GM19193 (cell line): ENCODE results near the gene ZFYVE28.

Experiments used
- POLR2A ChIP-seq: IDR thresholded peaks from 4 replicates; pipeline ENCODE4 v1.6.1; 2011; ENCODE audit not compliant: insufficient read depth, insufficient read length; ENCODE audit errors: extremely low read depth

The ZFYVE28 gene

DNA sequence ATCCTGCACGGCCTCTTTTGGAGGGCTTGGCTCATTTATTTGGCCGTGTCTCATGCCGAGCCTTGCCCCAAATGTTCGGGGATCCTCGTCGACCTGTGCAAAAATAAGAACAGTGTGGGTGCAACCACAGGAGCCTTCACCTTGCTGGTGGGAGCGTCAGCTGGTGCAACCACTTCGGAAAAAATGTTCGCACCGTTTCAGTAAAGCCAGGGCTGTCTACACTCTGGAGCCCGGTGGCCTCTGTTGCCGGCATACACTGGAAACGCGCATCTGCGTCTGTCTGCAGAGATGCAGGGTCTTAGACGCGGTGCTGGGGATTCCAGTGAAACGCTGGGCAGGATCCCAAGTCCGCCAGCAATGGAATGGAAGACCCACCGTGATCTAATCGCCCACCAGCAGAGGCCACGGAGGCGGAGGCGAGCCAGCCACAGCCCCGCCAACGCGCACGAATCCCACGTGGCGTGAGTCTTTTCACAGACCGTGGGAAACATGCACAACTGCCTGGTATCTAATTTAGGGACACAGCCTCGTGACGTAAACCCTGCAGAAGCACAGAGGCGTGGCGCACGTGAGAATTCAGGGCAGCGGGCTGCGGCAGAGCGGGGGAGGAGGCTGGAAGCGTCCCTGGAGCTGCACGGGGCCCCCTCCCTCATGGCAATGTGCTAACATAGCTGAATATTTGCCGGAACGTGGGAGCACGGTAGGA is 142.7 kb downstream of the ZFYVE28 start:
- no peak for TF ChIP-seq POLR2A

DNA sequence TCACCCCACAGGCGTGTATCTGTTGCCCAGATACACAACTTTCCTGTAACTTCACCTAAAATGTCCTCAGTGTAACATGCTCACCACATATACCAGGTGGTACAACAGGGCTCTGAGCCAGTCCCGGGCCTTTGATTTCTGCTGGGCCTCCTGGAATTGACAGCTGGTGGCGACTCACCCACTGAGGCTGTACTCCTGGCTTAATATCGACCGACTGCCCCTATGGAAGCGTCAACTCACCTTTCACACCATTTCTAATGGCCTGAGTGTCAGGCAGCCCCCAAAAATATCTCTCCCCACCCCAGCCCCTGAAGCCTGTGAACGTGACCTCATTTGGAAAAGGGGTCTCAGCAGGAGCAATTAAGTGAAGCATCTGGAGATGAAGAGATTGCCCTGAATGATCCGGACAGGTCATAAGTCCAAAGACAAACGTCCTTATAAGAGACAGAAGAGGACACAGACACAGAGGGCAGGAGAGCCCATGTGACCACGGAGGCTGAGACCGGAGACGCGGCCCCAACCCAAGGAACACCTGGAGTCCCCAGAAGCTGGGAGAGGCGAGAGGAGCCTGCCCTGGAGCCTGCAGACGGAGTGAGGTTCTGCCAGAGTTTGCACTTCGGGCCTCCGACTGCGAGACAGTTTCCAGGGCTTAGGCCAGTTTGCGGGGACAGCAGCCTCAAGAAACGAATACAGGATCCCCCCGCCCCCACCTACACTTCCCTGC is 144.0 kb downstream of the ZFYVE28 start:
- no peak for TF ChIP-seq POLR2A

DNA sequence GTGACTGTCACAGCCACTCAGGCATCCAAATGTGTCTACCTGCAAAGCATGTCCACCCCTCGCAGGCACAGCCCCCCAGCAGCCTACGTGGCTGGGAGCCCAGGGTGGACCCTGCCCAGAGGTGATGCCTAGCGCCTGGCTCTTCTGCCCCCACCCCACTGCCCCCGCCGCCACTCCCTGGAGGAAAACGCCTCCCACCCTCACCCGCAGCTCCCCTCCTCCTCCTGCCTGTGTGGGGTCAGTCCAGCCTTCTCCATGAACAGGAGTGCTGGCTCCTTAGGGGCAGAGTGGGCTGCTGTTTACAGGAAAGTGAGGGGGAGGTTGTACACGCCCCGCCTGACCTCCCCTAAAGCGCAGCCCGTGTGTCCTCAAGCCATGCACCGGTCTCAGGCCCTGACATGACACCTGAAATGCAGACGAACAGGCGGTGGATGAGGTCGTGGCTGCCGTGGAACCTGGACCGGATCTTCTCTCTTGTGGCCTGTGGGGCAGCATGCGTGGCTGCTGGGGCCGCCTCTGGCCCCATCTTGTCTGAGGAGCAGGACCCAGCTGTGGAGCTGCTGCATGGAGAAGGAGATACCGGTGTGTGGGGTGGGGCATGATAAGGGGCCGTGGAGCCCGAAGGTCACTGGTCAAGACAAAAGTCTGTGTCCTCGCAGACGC is 144.7 kb downstream of the ZFYVE28 start:
- no peak for TF ChIP-seq POLR2A

DNA sequence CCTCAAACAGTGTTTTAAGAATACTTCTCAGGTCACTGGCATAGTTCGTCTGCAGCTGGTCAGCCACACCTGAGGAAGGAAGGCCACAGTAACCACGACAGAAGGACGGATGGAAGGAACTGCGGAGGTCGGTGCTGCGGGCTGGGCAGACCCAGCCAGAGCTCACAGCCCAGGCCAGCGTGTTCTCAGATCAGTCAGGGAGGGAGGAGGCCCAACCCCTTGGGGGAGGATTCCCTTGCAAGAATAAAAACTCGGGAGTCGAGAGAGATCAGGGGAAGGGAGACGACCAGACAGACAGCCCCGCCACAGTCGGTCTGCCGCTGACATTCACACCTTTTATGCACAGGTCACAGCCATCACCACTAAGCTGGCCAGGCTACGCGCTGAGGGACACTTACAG is 145.2 kb downstream of the ZFYVE28 start:
- TF ChIP-seq POLR2A, result no peak

DNA sequence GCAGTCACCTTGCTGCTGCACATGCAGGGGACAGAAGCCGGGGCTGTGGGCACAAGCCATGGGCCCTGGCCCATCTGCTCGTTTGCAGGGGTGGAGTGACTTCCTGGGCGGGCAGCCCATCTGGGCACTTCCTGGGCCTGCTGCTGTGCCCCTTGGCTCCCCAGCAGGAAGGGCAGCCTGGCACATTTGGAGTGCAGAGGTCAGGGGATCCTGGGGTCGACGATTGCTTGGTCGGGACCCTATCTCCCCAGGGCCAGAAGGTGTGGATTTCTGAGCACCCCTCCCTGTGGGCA is 145.7 kb downstream of the ZFYVE28 start:
- no peak for TF ChIP-seq POLR2A

DNA sequence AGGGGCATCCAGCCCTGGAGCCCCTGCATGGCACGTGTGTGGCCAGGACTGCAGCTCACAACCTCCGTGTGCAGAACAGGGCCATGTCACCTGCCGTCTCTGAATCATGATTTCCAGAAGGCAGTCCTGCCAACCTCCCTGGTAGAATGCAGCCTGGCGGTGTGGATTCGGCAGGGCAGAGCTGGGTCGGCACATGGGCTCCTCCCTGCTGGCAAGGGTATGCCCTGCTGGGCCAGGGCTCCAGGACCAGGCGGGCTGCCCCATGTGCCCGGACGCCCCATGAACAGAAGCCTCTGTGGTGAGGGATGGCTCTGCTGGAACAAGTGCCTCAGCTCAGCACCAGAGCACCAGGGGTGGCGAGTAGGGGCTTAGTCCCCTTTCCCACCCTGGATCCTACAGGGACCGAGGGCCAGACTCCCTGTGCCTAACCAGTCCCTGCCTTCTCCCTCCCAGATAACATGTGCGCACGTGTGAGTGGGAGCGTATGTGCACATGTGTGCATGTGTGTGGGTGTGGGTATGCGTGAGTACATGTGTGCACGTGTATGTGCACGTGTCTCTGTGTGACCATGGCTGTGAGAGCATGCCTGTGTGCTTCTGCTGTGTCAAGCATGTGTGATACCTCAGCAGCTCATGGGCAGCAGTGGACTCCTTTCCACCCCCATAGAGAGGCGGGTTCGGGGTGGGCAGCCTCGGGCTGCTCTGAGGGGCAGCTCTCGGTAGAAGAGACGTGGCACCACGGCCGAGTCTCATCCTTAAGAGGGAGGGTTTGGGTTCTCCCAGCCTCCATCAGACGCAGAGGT is 146.2 kb downstream of the ZFYVE28 start:
- TF ChIP-seq POLR2A, result no peak

DNA sequence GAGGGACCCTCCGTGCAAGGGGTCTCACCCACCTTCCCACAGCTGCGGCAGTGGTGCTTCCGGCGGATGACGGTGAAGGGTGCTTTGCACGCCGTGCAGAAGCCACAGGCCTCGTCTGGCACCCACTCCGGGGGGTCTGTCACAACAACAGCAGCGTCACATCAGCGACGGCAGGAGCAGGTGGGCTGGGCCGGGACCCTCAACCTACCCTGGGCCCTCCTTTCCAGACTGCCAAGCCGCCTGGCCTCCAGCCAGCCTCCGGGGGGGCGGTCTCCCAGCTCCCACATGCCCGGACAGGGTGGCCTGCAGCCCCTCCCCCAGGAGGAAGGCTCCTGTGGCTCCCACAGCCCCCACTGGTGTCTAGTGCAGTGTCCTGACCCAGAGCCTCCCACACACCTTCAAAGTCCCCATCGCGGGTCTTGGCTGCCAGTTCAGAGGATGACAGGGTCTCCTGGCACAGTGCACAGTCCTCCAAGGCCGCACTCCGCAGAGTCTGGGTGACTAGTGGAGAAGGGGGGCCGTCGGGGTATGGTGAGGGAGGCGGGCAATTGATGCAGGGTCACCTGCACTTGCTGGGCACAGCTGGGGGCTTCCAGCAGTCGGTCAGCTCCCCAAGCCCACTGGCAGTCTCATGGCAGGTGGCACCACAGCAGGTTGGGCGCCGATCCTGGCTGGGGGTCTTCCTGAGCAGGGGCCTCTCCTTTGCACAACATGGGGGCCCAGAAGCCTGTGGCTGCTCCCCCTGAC is 147.0 kb downstream of the ZFYVE28 start:
- TF ChIP-seq POLR2A, result no peak

DNA sequence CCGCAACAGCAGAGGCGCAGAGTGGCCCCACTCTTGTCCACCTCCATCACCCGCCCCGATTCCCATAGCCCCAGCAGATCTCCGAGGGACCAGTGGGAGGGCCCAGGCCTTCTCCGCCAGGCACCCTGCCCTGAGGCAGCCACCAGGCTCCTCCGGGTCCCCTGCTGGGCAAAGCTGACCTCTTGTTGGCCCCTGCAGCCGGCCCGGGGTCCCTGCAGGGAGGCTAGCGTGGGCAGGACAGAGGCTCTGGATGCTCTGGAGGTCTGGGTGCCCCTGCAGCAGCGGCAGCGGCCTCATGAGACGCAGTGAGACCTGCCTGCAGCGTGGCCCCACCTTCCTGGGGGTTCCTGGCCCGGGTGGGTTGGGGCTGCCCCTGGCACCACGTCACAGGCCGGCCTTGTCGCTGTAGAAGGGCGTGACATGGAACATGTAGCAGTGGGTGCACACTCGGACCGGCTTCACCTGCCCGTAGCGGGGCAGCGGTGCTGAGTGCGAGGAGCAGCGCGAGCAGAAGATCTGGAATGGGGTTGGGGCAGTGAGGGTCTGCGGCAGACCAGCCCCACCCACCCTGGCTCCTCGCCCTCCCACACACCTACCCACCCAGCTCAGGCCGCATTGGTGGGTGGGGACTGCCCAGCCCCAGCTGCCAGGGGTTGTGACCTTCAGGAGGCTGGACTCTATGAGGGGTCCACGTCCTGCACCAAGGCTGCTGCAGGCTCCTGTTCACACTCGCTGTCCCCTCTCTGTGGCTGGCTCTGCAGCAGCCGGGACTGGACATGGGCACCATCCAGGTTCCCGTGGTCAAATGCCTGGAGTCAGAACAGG is 147.9 kb downstream of the ZFYVE28 start:
- TF ChIP-seq POLR2A, result no peak

DNA sequence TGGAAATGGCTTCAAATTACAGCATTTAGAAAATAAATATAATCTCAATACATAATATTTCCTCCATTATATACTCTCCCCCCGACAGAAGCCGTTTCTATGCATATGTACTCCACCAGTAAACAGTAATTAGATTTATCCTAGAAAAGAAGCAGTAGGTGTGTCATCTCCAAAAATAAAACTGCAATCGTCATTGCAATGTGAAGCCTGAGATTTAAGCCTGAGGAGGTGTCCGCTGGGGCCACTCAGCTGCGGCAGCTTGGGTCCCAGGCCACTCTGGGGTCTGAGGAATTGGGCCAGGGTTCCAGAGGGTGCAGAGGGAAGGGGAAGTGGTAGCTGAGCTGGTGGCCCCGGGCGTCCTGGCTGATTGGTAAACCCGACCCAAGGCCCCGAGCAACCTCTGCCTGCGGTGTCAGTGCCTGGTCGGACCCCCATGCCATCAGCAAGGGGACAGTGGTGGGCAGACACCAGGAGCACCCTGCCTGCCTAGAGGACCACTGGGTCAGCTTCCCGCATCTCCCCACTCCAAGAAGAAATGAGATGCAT is 148.8 kb downstream of the ZFYVE28 start:
- TF ChIP-seq POLR2A, result no peak

DNA sequence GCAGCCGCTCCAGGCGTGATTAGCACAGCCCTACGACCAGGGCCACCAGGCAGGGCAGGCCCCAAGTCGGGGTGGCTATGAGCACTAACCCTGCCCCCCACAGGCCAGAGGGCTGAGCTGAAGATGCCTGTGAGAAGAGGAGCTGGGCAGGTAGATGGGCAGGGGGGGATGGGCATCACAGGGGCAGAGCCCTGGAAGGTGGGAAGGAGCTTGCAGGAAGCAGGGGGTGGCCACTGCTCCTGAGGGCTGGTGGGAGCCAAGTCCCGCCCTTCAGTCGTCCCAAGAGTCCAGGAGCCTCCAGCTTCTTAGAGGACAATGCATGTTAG is 149.3 kb downstream of the ZFYVE28 start:
- TF ChIP-seq POLR2A, result no peak

DNA sequence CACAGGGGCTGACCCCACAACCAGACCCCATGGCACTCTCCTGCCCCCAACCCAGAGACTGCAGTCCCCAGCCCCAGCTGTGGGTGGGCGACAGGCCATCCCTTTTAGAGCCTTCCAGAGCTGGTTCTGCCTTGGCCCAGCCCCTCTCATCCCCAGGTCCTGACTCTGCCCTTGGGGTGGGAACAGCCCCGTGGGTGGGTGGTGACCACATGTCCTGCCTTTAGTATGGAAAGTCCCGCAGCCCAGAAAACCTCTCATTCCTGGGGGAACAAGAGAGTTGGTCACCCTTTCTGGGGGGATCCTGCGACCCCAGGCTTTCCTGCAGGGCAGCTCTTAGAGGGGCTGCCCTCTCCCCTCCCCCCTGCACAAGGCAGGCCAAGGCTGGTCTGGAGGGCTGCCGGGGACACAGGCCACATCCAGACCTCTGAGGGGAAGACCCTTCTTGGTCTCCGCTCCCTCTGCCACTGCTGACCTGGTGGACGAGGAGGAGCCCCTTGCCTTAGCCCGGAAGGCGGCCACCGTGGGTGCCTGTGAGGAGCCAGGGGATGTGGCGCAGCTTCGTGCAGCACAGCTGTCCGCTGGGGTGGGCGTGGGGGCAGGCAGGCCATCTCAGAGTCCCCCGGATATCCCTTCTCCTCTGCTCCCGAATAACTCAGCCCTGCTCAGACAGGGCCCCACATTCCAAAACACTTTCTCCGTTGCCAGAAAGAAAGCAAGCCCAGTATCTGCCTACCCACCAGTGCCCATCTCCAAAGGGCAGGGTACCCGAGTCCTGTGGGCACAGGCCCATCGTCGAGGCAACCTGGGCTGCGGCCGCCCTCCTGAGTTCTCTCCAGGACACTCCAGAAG is 149.9 kb downstream of the ZFYVE28 start:
- TF ChIP-seq POLR2A, result no peak

DNA sequence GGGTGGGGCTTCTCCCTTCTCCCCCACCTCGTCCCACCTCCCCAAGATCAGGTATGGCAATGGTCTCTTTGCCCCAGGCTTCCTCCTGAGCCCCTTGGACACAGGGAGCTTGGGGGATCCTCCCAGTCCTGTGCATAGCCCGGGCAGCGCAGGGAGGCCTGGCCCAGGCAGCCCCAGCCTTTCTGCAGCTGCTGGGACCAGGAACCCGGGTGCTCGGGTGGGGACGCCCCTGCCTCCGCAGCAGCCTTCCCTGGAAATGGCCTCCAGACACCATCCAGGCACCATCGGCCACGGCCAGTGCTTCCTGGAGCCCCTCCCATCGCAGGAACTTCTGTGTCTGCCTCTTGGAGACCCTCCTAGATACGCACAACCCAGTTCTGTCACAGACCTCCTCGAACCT is 150.6 kb downstream of the ZFYVE28 start:
- TF ChIP-seq POLR2A, result no peak

DNA sequence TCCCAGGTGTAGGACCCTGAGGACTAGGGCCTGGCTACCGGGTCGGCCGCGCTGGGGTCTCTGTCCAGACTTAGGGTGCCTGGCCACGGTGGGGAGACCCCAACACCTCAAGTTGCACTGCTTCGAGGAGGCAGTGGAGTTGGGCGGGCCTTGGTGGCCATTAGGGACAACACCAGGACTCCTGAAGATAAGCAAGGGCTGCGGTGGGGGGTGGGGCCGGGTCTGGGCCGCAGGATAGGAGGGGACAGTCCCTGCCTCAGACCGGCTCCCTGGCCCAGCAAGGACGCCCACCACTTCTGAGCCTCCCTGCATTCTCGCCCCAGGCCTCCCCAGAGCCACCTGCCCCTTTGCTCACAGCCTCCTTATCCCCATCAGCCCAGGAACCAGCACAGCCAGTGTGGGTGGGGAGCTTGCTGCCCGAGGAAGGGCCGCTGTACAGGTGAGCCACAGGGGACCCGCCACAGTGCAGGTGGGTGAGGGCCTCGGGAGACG is 151.1 kb downstream of the ZFYVE28 start:
- TF ChIP-seq POLR2A, result no peak
